Measurements from ENCODE around the gene SVOP.

The SVOP gene

DNA sequence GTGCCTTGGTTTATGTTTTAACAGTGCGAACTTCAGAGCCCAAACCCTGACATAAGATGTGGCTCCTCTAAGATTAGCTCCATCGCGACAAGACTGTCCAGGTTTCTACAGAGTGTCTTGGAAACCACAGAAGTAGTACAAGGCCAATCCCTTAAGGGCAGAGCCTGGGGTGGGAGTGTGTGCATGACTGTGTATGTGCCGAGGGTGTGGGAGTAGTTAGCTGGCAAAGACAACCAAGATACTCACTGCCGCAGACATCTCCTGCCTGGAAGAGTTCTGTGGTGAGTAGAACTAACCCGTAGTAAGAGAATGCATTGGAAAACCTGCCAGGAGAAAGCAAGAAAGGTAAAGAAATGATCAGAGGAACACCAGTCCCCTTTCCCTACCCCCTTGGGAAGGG lies 86.9 kb downstream of the SVOP start:
- Histone ChIP-seq H2AFZ (ENCODE audit: low read length, unreplicated experiment) (no peak overlapping the region), H3K27ac (ENCODE audit: low read depth, low read length) (no peak overlapping the region), H3K36me3 (ENCODE audit: insufficient read depth, low read length) (no peaks in the 10 kb centered on the region), H3K4me3 (ENCODE audit: low read depth, low read length) (no peak overlapping the region), H3K4me1 (ENCODE audit: control insufficient read depth, insufficient read depth, low read length, unreplicated experiment) (no peaks in the 10 kb centered on the region), H3K27me3 (ENCODE audit: insufficient read depth, low read length) (peaks cover 59% of the 10 kb centered on the region), H3K79me2 (ENCODE audit: control insufficient read depth, insufficient read depth, low read length, unreplicated experiment) (no peaks in the 10 kb centered on the region)

DNA sequence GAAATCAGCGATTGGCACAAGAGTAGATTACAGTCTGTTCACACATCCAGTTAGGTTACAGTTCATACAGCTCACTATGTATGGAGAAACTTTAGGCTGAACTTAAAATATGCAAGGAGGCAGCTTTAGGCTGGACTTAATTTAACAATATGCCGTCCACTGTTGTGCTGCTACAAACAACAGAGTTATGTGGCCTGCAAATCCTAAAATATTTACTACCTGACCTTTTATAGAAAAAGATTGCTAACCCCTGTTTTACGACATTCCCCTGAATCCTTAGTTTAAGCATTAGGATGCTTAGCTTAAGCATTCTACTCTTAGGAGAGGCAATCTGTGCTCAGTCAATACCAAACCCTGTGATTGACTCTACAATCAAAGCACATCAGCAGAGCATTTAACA lies 90.1 kb downstream of the SVOP start:
- Histone ChIP-seq H3K4me1 (ENCODE audit: control insufficient read depth, insufficient read depth, low read length, unreplicated experiment) (no peaks in the 10 kb centered on the region), H3K4me3 (ENCODE audit: low read depth, low read length) (no peak overlapping the region), H3K27me3 (ENCODE audit: insufficient read depth, low read length) (peaks cover 49% of the 10 kb centered on the region), H3K79me2 (ENCODE audit: control insufficient read depth, insufficient read depth, low read length, unreplicated experiment) (no peaks in the 10 kb centered on the region), H2AFZ (ENCODE audit: low read length, unreplicated experiment) (no peak overlapping the region), H3K27ac (ENCODE audit: low read depth, low read length) (no peak overlapping the region), H3K36me3 (ENCODE audit: insufficient read depth, low read length) (no peaks in the 10 kb centered on the region)

DNA sequence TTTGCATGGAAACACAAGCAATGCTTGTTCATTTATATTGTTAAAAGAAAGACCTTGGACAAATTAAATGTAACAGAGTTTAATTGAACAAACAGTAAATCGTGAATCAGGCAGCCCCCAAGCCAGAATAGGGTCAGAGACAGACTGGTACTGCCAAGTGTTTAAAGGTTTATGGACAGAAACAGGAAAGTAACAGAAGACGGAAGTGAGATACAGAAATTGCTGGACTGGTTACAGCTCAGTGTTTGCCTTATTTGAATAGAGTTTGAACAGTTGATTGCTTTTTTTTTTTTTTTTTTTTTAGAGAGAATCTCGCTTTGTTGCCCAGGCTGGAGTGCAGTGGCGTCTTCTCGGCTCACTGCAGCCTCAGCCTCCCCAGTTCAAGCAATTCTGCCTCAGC lies 90.7 kb downstream of the SVOP start:
- Histone ChIP-seq H3K36me3 (ENCODE audit: insufficient read depth, low read length) (no peaks in the 10 kb centered on the region), H3K27me3 (ENCODE audit: insufficient read depth, low read length) (peaks cover 49% of the 10 kb centered on the region), H3K79me2 (ENCODE audit: control insufficient read depth, insufficient read depth, low read length, unreplicated experiment) (no peaks in the 10 kb centered on the region), H3K27ac (ENCODE audit: low read depth, low read length) (no peak overlapping the region), H2AFZ (ENCODE audit: low read length, unreplicated experiment) (no peak overlapping the region), H3K4me3 (ENCODE audit: low read depth, low read length) (no peak overlapping the region), H3K4me1 (ENCODE audit: control insufficient read depth, insufficient read depth, low read length, unreplicated experiment) (no peaks in the 10 kb centered on the region)

- Histone ChIP-seq H3K79me2 (ENCODE audit: control insufficient read depth, insufficient read depth, low read length, unreplicated experiment) (no peaks in the 10 kb centered on the region), H3K4me3 (ENCODE audit: low read depth, low read length) (no peak overlapping the region), H2AFZ (ENCODE audit: low read length, unreplicated experiment) (no peak overlapping the region), H3K36me3 (ENCODE audit: insufficient read depth, low read length) (no peaks in the 10 kb centered on the region), H3K27ac (ENCODE audit: low read depth, low read length) (no peak overlapping the region), H3K27me3 (ENCODE audit: insufficient read depth, low read length) (peaks cover 48% of the 10 kb centered on the region), H3K4me1 (ENCODE audit: control insufficient read depth, insufficient read depth, low read length, unreplicated experiment) (no peaks in the 10 kb centered on the region)
These were observed 92.2 kb downstream of the SVOP start for GRCh38 chr12:108928695-108929094.

GRCh38 chr12:108922918-108923317 lies 98.0 kb downstream of the SVOP start:
- H3K36me3 ChIP-seq (ENCODE audit: insufficient read depth, low read length) = no peaks in the 10 kb centered on the region
- H2AFZ ChIP-seq (ENCODE audit: low read length, unreplicated experiment) = no peak overlapping the region
- H3K79me2 ChIP-seq (ENCODE audit: control insufficient read depth, insufficient read depth, low read length, unreplicated experiment) = no peaks in the 10 kb centered on the region
- H3K4me1 ChIP-seq (ENCODE audit: control insufficient read depth, insufficient read depth, low read length, unreplicated experiment) = no peaks in the 10 kb centered on the region
- no peak overlapping the region for H3K4me3 ChIP-seq (ENCODE audit: low read depth, low read length)
- no peak overlapping the region for H3K27ac ChIP-seq (ENCODE audit: low read depth, low read length)
- peaks cover 72% of the 10 kb centered on the region for H3K27me3 ChIP-seq (ENCODE audit: insufficient read depth, low read length)

GRCh38 chr12:108921946-108922345 lies 98.9 kb downstream of the SVOP start:
- H3K4me1 ChIP-seq (ENCODE audit: control insufficient read depth, insufficient read depth, low read length, unreplicated experiment) = no peaks in the 10 kb centered on the region
- peaks cover 65% of the 10 kb centered on the region for H3K27me3 ChIP-seq (ENCODE audit: insufficient read depth, low read length)
- H3K4me3 ChIP-seq (ENCODE audit: low read depth, low read length) = no peak overlapping the region
- no peak overlapping the region for H3K27ac ChIP-seq (ENCODE audit: low read depth, low read length)
- no peaks in the 10 kb centered on the region for H3K36me3 ChIP-seq (ENCODE audit: insufficient read depth, low read length)
- no peak overlapping the region for H2AFZ ChIP-seq (ENCODE audit: low read length, unreplicated experiment)
- no peaks in the 10 kb centered on the region for H3K79me2 ChIP-seq (ENCODE audit: control insufficient read depth, insufficient read depth, low read length, unreplicated experiment)

DNA sequence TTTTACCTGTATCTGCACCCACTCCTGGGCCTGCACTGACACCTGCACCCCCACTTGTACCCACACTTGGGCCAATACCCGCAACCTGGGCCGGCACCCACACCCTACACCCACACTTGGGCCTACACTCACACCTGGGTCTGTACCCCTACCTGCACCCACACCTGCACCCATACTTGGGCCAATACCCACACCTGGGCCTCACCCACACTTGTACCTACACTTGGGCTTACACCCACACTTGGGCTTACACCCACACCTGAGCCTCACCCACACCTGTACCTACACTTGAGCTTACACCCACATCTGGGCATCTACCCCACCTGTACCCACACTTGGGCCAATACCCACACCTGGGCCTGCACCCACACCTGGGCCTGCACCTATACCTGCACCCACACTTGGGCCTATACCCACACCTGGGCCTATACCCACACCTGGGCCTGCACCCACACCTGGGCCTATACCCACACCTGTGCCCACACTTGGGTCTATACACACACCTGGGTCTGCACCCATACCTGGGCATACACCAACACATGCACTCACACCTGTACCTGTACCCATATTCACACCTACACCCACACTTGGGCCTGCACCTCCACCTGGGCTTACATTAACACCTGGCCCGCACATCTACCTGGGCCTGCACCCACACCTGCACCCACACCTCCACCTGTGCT lies 101.8 kb downstream of the SVOP start:
- Histone ChIP-seq H3K4me1 (ENCODE audit: control insufficient read depth, insufficient read depth, low read length, unreplicated experiment) (peaks cover 1% of the 10 kb centered on the region), H3K27me3 (ENCODE audit: insufficient read depth, low read length) (peaks cover 38% of the 10 kb centered on the region), H3K27ac (ENCODE audit: low read depth, low read length) (no peak overlapping the region)

GRCh38 chr12:108918206-108918605 lies 102.7 kb downstream of the SVOP start:
- H3K4me3 ChIP-seq (ENCODE audit: low read depth, low read length) = no peak overlapping the region
- H3K79me2 ChIP-seq (ENCODE audit: control insufficient read depth, insufficient read depth, low read length, unreplicated experiment) = no peaks in the 10 kb centered on the region
- peaks cover 29% of the 10 kb centered on the region for H3K27me3 ChIP-seq (ENCODE audit: insufficient read depth, low read length)
- no peak overlapping the region for H2AFZ ChIP-seq (ENCODE audit: low read length, unreplicated experiment)
- peaks cover 4% of the 10 kb centered on the region for H3K4me1 ChIP-seq (ENCODE audit: control insufficient read depth, insufficient read depth, low read length, unreplicated experiment)
- no peaks in the 10 kb centered on the region for H3K36me3 ChIP-seq (ENCODE audit: insufficient read depth, low read length)
- no peak overlapping the region for H3K27ac ChIP-seq (ENCODE audit: low read depth, low read length)

More for the DNA sequence above, 101.8 kb downstream of the SVOP start:
- Histone ChIP-seq H3K36me3 (ENCODE audit: insufficient read depth, low read length) (no peaks in the 10 kb centered on the region), H3K4me3 (ENCODE audit: low read depth, low read length) (no peak overlapping the region), H2AFZ (ENCODE audit: low read length, unreplicated experiment) (no peak overlapping the region), H3K79me2 (ENCODE audit: control insufficient read depth, insufficient read depth, low read length, unreplicated experiment) (no peaks in the 10 kb centered on the region)

GRCh38 chr12:108916336-108916735 lies 104.5 kb downstream of the SVOP start:
- no peak overlapping the region for H3K27ac ChIP-seq (ENCODE audit: low read depth, low read length)
- H3K4me3 ChIP-seq (ENCODE audit: low read depth, low read length) = no peak overlapping the region
- H3K27me3 ChIP-seq (ENCODE audit: insufficient read depth, low read length) = peaks cover 15% of the 10 kb centered on the region
- no peaks in the 10 kb centered on the region for H3K36me3 ChIP-seq (ENCODE audit: insufficient read depth, low read length)
- peaks cover 4% of the 10 kb centered on the region for H3K4me1 ChIP-seq (ENCODE audit: control insufficient read depth, insufficient read depth, low read length, unreplicated experiment)
- H2AFZ ChIP-seq (ENCODE audit: low read length, unreplicated experiment) = no peak overlapping the region
- no peaks in the 10 kb centered on the region for H3K79me2 ChIP-seq (ENCODE audit: control insufficient read depth, insufficient read depth, low read length, unreplicated experiment)

DNA sequence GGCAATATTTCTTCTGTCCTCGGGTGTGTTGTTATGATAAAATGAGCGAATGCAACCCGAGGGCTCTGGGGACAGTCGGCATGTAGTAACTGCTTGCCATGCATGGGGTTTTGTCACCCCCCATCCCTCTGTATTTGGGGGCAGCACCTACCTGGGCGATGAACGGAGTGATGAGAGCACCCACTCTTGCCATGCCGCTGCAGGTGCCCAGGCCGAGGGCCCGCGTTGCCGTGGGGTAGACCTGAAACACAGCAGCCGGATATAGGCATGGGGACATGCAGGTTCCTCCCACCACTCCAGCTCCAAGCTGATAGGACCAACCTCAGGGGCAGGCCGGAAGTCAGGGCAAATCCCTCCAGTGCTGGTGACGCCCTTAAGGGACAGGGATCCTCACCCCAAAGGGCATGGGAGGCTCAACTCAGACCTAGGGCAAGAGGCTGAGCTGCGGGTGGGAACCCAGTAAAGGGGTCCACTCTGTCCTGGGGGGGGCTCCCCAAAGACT lies 105.2 kb downstream of the SVOP start:
- Histone ChIP-seq H3K4me3 (ENCODE audit: low read depth, low read length) (no peak overlapping the region), H3K4me1 (ENCODE audit: control insufficient read depth, insufficient read depth, low read length, unreplicated experiment) (peaks cover 4% of the 10 kb centered on the region), H3K27ac (ENCODE audit: low read depth, low read length) (no peak overlapping the region), H3K27me3 (ENCODE audit: insufficient read depth, low read length) (peaks cover 15% of the 10 kb centered on the region), H2AFZ (ENCODE audit: low read length, unreplicated experiment) (no peak overlapping the region), H3K36me3 (ENCODE audit: insufficient read depth, low read length) (no peaks in the 10 kb centered on the region), H3K79me2 (ENCODE audit: control insufficient read depth, insufficient read depth, low read length, unreplicated experiment) (no peaks in the 10 kb centered on the region)

- H3K27me3 ChIP-seq (ENCODE audit: insufficient read depth, low read length) = peaks cover 21% of the 10 kb centered on the region
These were observed 106.7 kb downstream of the SVOP start for GRCh38 chr12:108914121-108914531.

More at GRCh38 chr12:108914121-108914531, 106.7 kb downstream of the SVOP start:
- Histone ChIP-seq H3K79me2 (ENCODE audit: control insufficient read depth, insufficient read depth, low read length, unreplicated experiment) (no peaks in the 10 kb centered on the region), H3K36me3 (ENCODE audit: insufficient read depth, low read length) (no peaks in the 10 kb centered on the region), H3K27ac (ENCODE audit: low read depth, low read length) (no peak overlapping the region), H3K4me1 (ENCODE audit: control insufficient read depth, insufficient read depth, low read length, unreplicated experiment) (peaks cover 4% of the 10 kb centered on the region), H3K4me3 (ENCODE audit: low read depth, low read length) (no peak overlapping the region), H2AFZ (ENCODE audit: low read length, unreplicated experiment) (no peak overlapping the region)

Data from ACC112 (cell line).